Measurements from ENCODE around the gene SERPINB1.

DNA sequence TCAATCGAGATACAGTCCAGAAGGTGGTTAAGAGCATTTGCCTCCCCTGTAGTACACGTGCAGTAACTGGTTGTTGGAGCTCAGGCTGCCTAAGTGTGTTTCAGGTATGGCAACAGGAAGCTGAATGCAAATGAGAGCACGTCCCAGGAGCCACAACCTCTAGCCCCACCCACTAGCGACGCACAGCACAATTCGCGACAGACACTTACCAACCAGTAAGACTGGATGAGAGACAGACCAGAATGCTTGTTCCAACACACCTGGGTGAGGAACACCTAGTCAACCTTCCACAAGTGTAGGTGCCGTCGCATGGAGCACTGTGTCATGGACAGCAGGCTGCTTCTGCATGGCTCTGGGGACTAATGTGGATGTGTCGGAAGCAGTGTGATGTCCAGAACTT lies 7.2 kb upstream of the SERPINB1 start:
- TF ChIP-seq, protein P1, sequence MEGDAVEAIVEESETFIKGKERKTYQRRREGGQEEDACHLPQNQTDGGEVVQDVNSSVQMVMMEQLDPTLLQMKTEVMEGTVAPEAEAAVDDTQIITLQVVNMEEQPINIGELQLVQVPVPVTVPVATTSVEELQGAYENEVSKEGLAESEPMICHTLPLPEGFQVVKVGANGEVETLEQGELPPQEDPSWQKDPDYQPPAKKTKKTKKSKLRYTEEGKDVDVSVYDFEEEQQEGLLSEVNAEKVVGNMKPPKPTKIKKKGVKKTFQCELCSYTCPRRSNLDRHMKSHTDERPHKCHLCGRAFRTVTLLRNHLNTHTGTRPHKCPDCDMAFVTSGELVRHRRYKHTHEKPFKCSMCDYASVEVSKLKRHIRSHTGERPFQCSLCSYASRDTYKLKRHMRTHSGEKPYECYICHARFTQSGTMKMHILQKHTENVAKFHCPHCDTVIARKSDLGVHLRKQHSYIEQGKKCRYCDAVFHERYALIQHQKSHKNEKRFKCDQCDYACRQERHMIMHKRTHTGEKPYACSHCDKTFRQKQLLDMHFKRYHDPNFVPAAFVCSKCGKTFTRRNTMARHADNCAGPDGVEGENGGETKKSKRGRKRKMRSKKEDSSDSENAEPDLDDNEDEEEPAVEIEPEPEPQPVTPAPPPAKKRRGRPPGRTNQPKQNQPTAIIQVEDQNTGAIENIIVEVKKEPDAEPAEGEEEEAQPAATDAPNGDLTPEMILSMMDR (IDR thresholded peaks at IDR 0.05; ENCODE audit: low read depth, low read length, poor library complexity, severe bottlenecking): no peak
- no peak for TF ChIP-seq EZH2phosphoT487 (IDR thresholded peaks at IDR 0.05; ENCODE audit: borderline replicate concordance, low read length)

All from DOHH2 (cell line).